ENCODE measurements around the gene PRCP.

Gene PRCP

GRCh38 chr11:82787981-82788380, 112.2 kb downstream of the PRCP start:
- no peak for DNase-seq (ENCODE audit: low read depth, low spot score)

- DNase-seq (ENCODE audit: low read depth, low spot score): no peak
Observed at GRCh38 chr11:82786836-82787235, 113.4 kb downstream of the PRCP start.

- DNase-seq (ENCODE audit: low read depth, low spot score): no peak
Observed at GRCh38 chr11:82786001-82786400, 114.2 kb downstream of the PRCP start.

- no peak for DNase-seq (ENCODE audit: low read depth, low spot score)
Observed at GRCh38 chr11:82782825-82783374, 117.3 kb downstream of the PRCP start.

GRCh38 chr11:82778776-82779175, 121.5 kb downstream of the PRCP start:
- DNase-seq (ENCODE audit: low read depth, low spot score): no peak

GRCh38 chr11:82776377-82776776, 123.9 kb downstream of the PRCP start:
- no peak for DNase-seq (ENCODE audit: low read depth, low spot score)

GRCh38 chr11:82775736-82776346, 124.4 kb downstream of the PRCP start:
- no peak for DNase-seq (ENCODE audit: low read depth, low spot score)

- no peak for DNase-seq (ENCODE audit: low read depth, low spot score)
Observed at GRCh38 chr11:82775218-82775617, 125.0 kb downstream of the PRCP start.
